Caco-2 (cell line): ENCODE results near the gene PLXNA4. TPM values are rescaled to one million over a fixed set of nuclear protein-coding genes. Genes with fewer than 3 reads are reported as not detected.

Experiments
- BruUV-seq: library from RNA; stranded (reverse); fragments of 400-500 nt; replicated peaks from 2 replicates; lab custom pipeline; 2021; lab: Mats Ljungman, UMichigan
- CTCF ChIA-PET: fragments of 300-600 bp; sonication (Branson Sonifier 250); formaldehyde crosslinking; loops from one replicate; lab custom pipeline; 2022; ENCODE audit warnings: antibody characterized with exemption; lab: Charles Lee
- POLR2A ChIA-PET: fragments of 300-600 bp; sonication (Branson Sonifier 250); formaldehyde crosslinking; loops from one replicate; lab custom pipeline; 2022; ENCODE audit warnings: antibody characterized with exemption; lab: Charles Lee
- DNase-seq, 2 experiments: peaks; one replicate each; pipeline versions ENCODE4 v3.0.0 to v3.0.0-alpha.2; 2020 to 2022
- H3K27me3 ChIP-seq: replicated peaks from 2 replicates; pipeline ENCODE4 v1.6.0; 2011; ENCODE audit warnings: low read length; ENCODE audit not compliant: control insufficient read depth, insufficient read depth
- H3K36me3 ChIP-seq: 2 replicates; pipeline ENCODE4 v1.5.1; 2011; ENCODE audit warnings: low read length; ENCODE audit not compliant: control insufficient read depth, insufficient read depth
- H3K4me1 ChIP-seq: fragments of 250-450 bp; sonication (Bioruptor Pico); 2 replicates; pipeline ENCODE4 v1.5.1; 2020; ENCODE audit warnings: mild to moderate bottlenecking
- H3K4me3 ChIP-seq: 2 replicates; pipeline ENCODE4 v1.5.1; 2011; ENCODE audit warnings: low read depth, mild to moderate bottlenecking, control low read depth, low read length
- H3K9me3 ChIP-seq: fragments of 250-450 bp; sonication (Bioruptor Pico); 2 replicates; pipeline ENCODE4 v1.5.1; 2020; ENCODE audit warnings: mild to moderate bottlenecking, moderate library complexity
- H3K27ac Mint-ChIP-seq: one replicate; pipeline ENCODE4 v1.8.0; 2022; ENCODE audit warnings: mixed read lengths; ENCODE audit not compliant: unreplicated experiment
- H3K27me3 Mint-ChIP-seq: one replicate; pipeline ENCODE4 v1.8.0; 2022; ENCODE audit warnings: mixed read lengths; ENCODE audit not compliant: insufficient read depth, unreplicated experiment
- H3K36me3 Mint-ChIP-seq: one replicate; pipeline ENCODE4 v1.8.0; 2022; ENCODE audit warnings: mild to moderate bottlenecking, mixed read lengths; ENCODE audit not compliant: insufficient read depth, unreplicated experiment
- H3K4me1 Mint-ChIP-seq: one replicate; pipeline ENCODE4 v1.8.0; 2022; ENCODE audit warnings: low read depth, mixed read lengths; ENCODE audit not compliant: unreplicated experiment
- H3K4me3 Mint-ChIP-seq: one replicate; pipeline ENCODE4 v1.8.0; 2022; ENCODE audit warnings: mild to moderate bottlenecking, moderate library complexity, mixed read lengths; ENCODE audit not compliant: unreplicated experiment
- H3K9me3 Mint-ChIP-seq: one replicate; pipeline ENCODE4 v1.8.0; 2022; ENCODE audit warnings: mixed read lengths; ENCODE audit not compliant: unreplicated experiment
- CTCF ChIP-seq, 2 experiments: fragments of 200-600 bp in 1 of 2; IDR thresholded peaks; 1 replicate in 1 of 2; 2 replicates in 1 of 2; pipeline versions ENCODE4 v1.5.1 to v1.8.0; 2011 to 2022; ENCODE audit warnings: antibody characterized with exemption in 1 of 2, control low read depth in 1 of 2, inconsistent platforms in 1 of 2, low read depth in 1 of 2, low read length in 1 of 2, mild to moderate bottlenecking in 1 of 2, moderate library complexity in 1 of 2; ENCODE audit not compliant: insufficient read depth in 1 of 2, severe bottlenecking in 1 of 2, unreplicated experiment in 1 of 2
- intact Hi-C: fragments of 100-400 bp; cut with micrococcal nuclease; formaldehyde crosslinking; loops from one replicate; pipeline ENCODE4 v1.10.0; 2022; ENCODE audit not compliant: unreplicated experiment
- total RNA-seq: library from RNA; stranded (reverse); gene quantifications from 2 replicates; pipeline ENCODE4 v1.2.3, GENCODE V29; 2022

PLXNA4 gene
- total RNA-seq, 1 experiment from 2014 or later = 0.43 TPM

GRCh38 chr7:132537456-132538145, 38.7 kb downstream of the PLXNA4 start:
- Histone ChIP-seq H3K4me1 (no peaks in the 10 kb centered on the region), H3K4me3 (no peak overlapping the region), H3K36me3 (no peaks in the 10 kb centered on the region), H3K9me3 (no peaks in the 10 kb centered on the region), H3K27me3 (peaks cover 3% of the 10 kb centered on the region)
- DNase-seq = no peak
- ChIA-PET POLR2A (no interaction called here), CTCF (no interaction called here)
- H3K27ac Mint-ChIP-seq = no peak overlapping the region
- BruUV-seq = no TSS peak
- no peaks in the 10 kb centered on the region for H3K9me3 Mint-ChIP-seq
- no peaks in the 10 kb centered on the region for H3K36me3 Mint-ChIP-seq
- intact Hi-C loops = no loop called here
- H3K4me1 Mint-ChIP-seq = no peaks in the 10 kb centered on the region
- TF ChIP-seq CTCF (IDR thresholded peaks at IDR 0.05; ENCODE audit: insufficient read depth in 1 of 2, low read depth in 1 of 2, low read length in 1 of 2, severe bottlenecking in 1 of 2, unreplicated experiment in 1 of 2) = no peak
- peaks cover 32% of the 10 kb centered on the region for H3K27me3 Mint-ChIP-seq
- H3K4me3 Mint-ChIP-seq = no peak overlapping the region

- Mint-ChIP-seq H3K27ac (no peak overlapping the region), H3K4me1 (no peaks in the 10 kb centered on the region), H3K9me3 (no peaks in the 10 kb centered on the region), H3K27me3 (peaks cover 32% of the 10 kb centered on the region), H3K36me3 (no peaks in the 10 kb centered on the region), H3K4me3 (no peak overlapping the region)
- peaks cover 3% of the 10 kb centered on the region for H3K27me3 ChIP-seq
- H3K9me3 ChIP-seq = no peaks in the 10 kb centered on the region
- TF ChIP-seq CTCF (IDR thresholded peaks at IDR 0.05; ENCODE audit: insufficient read depth in 1 of 2, low read depth in 1 of 2, low read length in 1 of 2, severe bottlenecking in 1 of 2, unreplicated experiment in 1 of 2) = no peak
- no peaks in the 10 kb centered on the region for H3K36me3 ChIP-seq
- no peak overlapping the region for H3K4me3 ChIP-seq
- POLR2A ChIA-PET = interaction anchor here (0.7 kb wide), 1 partner anchor 20 kb away, joined by 4 read pairs; no protein-coding TSS in a partner anchor
- BruUV-seq = no TSS peak
- intact Hi-C loops = no loop called here
- H3K4me1 ChIP-seq = no peaks in the 10 kb centered on the region
- CTCF ChIA-PET = no interaction called here
- no peak for DNase-seq
These were observed 39.4 kb downstream of the PLXNA4 start for GRCh38 chr7:132536654-132537395.

GRCh38 chr7:132533916-132534315, 42.4 kb downstream of the PLXNA4 start:
- Histone ChIP-seq H3K36me3 (no peaks in the 10 kb centered on the region), H3K4me3 (no peak overlapping the region), H3K27me3 (peaks cover 3% of the 10 kb centered on the region), H3K9me3 (no peaks in the 10 kb centered on the region), H3K4me1 (no peaks in the 10 kb centered on the region)
- H3K27ac Mint-ChIP-seq = no peak overlapping the region
- intact Hi-C loops = no loop called here
- no TSS peak for BruUV-seq
- DNase-seq = no peak
- no peak overlapping the region for H3K4me3 Mint-ChIP-seq
- no peaks in the 10 kb centered on the region for H3K36me3 Mint-ChIP-seq
- H3K9me3 Mint-ChIP-seq = no peaks in the 10 kb centered on the region
- POLR2A ChIA-PET = no interaction called here
- no peaks in the 10 kb centered on the region for H3K4me1 Mint-ChIP-seq
- CTCF ChIA-PET = no interaction called here
- TF ChIP-seq CTCF (IDR thresholded peaks at IDR 0.05; ENCODE audit: insufficient read depth in 1 of 2, low read depth in 1 of 2, low read length in 1 of 2, severe bottlenecking in 1 of 2, unreplicated experiment in 1 of 2) = no peak
- H3K27me3 Mint-ChIP-seq = peaks cover 23% of the 10 kb centered on the region
